GM18868 (cell line): ENCODE results near the gene GPR15.

Source experiments
- ATAC-seq: cut with Tn5 transposase; IDR thresholded peaks from one replicate; pipeline ENCODE4 v1.9.1; 2021; ENCODE audit warnings: mild to moderate bottlenecking, moderate library complexity; ENCODE audit not compliant: unreplicated experiment

Gene GPR15

DNA sequence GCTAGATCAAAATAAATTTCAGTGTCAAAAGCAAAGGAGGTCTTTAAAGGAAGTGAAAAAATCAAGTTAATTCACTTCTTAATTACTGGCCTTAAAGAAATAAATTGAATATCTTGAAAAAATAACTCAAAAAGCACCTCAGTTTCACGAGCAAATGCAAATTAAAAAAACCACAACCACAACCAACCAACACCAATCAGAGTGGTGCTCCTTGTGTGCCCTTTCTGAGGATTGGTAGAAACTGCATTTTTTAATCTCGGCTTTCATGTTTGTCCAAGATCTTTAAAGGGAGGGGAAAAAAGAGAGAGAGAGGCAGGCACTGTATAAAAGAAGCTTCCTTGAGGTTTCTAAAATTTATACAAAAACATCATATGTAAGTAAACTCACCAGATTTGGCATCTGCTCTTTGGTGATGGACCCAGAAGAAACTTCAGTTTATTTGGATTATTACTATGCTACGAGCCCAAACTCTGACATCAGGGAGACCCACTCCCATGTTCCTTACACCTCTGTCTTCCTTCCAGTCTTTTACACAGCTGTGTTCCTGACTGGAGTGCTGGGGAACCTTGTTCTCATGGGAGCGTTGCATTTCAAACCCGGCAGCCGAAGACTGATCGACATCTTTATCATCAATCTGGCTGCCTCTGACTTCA is at the start of gene GPR15:
GPR15 (plus strand) TSS at position 357 of the 653 bp plus-strand sequence; CDS start at position 413, 56 bp downstream.
- ATAC-seq: peak; percentile 27

DNA sequence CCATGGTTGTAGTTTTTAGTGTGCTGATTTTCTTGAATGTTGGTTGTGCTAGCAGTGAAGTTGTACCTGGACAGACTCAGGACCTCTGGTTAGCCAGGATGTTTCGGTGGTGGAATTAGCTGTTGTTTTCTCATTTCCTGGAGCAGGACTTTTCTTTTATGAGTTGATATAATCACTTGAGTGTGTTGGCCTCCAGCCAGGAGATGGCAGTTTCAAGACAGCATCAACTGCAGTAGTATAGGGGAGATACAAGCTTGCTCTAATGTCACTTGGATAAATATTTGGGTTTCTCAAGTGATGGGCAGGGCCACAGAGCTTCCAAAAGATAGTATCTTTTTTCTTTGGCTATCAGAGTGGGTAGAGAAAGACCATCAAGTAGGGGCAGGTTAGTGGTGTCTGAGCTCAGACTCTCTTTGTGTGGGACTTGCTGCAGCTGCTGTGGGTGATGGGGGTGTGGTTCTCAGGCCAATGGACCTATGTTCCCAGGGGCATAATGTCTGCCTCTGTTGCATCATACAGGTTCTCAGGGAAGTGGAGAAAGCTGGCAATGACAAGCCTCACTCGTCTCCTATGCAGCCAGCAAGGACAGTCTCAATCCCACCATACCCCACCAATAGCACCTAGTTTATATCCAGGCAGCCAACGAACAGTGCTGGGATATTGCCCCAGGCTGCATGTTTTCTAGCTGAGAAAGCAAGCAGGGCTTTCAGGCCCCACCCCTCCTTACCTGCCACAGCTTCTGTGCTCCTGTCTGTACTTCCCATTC is 48.9 kb upstream of the GPR15 start:
- ATAC-seq: no peak

DNA sequence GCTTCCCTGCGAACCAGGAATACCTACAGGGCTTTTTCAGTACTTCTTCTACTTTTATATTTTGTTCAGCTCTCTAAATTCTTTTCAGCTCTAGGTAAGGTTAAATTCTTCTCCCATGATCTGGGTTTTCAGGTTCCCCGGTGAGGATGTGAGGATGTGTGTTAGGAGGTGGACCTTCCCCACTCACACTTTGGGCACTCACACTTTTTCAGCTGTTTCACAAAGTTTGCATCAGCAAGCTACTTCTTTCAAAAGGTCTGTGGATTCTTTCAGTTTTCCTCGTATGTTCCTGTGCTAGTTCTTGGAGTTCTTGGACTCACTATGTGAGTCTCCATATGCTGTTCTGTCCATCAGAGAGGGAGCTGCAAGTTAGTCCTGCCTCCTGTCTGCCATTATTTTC is 48.2 kb upstream of the GPR15 start:
- no peak for ATAC-seq

DNA sequence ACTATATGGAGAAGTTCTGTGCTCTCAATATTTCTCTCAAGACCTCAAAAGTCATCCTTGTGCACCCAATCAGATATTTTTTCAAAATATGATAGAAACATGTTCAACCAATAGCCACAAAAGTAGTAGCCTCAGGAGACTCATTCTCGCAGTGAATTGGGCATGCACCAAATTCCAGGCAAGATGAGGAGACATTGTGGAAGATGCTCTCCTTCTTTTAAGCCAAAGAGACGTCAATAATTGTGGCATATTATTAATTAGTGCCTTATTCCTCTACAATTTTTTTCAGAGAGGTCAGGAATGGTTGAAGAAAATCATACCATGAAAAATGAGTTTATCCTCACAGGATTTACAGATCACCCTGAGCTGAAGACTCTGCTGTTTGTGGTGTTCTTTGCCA is 34.4 kb upstream of the GPR15 start, which contains the start of gene OR5K2:
OR5K2 (plus strand) TSS at position 301 of the 400 bp plus-strand sequence; CDS start at position 301, 0 bp downstream.
- no peak for ATAC-seq

DNA sequence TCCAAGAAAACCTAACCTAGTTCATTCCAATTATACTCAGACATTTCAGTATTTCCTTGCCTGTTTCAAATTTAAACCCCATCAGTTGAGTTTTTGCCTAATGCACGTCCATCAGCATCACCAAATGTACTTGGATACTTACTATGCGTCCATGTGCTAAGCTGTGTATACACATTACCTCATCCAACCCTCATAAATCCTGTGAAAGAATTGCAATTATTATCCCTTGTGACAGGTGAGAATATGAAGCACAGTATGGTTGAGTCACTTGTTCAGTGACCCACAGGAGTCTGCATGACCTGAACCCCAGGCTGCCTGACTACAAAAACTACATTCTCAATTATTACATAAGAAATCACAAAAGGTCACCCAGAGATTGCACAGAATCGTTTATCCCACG is 31.8 kb upstream of the GPR15 start:
- ATAC-seq: no peak

DNA sequence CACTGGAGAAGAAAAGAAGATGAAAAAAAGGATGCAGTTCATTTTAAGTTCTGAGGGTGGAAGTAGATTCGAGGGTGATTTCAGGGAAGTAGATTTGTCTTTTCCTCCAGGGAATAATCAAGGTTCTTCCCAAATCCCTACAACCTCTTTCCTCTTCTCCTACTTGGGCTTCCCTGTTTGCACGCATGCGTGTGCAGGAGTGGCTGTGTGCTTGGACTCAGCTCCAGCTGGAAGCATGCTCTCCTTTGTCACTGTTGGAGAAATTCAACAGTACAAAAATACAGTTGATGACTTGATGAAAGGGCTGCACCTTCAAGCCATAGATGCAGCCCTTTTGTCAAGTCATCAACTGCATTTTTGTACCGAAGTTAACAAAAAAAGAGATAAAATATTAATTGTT is 30.5 kb upstream of the GPR15 start:
- no peak for ATAC-seq

DNA sequence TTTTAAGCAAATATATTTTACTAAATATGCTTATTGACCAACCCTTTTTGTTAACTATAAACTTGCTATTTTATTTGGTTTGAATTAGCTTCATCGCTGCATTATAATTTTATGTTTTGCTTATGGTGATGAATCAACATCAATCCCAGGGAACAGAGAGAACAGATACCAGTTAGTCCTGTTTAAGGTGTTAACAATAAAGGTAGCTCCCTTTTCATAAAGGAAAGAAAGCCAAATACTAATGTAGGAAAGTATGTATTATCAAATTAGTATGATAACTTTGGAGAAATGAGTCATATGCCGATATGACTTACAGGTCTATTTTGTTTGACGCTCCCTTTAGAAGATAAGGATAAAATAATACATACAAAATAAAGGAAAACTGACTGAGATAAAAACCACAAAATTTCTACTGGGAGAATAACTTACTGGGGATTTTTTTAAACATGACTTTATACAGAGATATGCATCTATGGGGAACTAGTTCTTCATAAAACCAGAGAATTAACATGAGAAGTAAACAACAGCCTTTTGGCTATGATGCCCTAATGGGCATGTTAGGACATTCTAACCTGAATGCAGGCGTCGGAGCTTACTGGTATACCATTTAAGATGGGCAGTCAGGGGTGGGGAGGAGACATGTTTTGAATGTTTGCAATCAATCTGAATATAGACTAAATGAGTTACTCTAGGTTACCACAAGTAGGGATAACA is 29.8 kb upstream of the GPR15 start:
- no peak for ATAC-seq

DNA sequence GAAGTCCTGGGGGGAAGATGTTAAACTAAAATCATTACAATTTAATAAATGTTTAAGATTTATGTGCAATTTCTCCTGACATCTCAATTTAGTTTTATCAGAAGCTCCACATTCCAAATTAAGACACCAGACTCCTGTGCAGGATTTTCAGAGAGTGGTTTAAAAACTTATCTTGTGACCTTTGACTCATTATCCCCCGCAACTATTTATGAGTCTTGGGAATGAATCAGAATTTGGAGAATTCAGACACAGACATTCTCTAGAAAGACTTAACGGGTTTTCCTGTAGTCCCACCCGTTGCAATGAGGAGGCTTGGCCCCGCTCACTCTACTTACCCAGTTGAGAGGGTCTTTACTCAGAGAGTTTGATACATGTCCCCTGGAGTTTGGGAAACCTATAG is 27.2 kb upstream of the GPR15 start:
- no peak for ATAC-seq

DNA sequence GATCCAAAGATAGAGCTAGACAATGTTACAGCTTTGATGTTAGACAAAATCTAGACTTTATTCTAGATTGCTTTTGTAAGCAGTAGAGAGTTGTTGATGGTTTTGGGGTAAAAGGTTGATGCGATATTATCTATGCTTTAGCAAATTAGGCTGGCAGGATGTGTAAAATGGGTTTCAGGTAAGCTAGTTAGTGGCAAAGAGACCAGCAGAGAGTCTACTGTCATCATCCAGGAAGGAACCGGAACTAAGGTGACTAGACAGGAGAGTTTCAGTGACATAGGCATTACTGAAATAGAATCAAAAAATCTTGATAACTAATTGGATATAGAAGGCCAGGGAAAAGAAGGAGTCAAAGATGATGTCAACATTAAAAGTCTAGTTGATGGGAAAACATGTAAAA is 23.2 kb upstream of the GPR15 start:
- no peak for ATAC-seq

DNA sequence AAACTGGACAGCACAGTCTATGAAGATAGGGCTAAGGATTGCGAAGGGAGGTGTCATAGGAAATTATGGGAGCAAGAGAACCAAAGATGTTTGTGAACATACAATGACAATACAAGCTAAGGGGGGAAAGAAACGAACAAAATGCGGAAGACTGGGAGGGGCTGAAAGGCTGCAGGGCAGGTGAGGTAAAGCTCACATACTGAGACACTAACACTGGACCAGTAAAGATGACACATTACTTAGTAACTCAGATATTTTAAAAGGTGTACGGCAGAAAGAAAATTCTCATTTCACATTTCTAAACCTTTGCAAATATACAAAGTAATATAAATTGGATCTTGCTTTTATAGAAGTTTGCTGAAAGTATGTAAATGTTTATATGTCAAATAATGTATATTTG is 19.2 kb upstream of the GPR15 start:
- no peak for ATAC-seq

DNA sequence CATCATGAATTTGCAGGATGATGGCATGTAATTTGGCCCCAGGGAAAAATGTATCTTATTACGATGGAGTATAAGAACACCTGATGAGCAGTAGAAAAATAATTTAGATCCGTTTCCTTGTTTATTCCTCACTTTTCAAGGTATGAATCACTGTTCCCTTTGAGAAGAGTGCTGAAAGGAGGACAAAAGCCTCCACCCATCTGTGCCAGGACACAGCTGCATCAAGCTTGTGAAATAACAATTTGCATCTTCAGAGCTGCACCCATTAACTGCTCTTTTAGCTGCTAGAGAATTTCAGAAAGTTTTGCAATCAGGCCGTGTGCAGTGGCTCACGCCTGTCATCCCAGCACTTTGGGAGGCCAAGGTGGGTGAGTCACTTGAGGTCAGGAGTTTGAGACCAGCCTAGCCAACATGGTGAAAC is 18.7 kb upstream of the GPR15 start:
- no peak for ATAC-seq

DNA sequence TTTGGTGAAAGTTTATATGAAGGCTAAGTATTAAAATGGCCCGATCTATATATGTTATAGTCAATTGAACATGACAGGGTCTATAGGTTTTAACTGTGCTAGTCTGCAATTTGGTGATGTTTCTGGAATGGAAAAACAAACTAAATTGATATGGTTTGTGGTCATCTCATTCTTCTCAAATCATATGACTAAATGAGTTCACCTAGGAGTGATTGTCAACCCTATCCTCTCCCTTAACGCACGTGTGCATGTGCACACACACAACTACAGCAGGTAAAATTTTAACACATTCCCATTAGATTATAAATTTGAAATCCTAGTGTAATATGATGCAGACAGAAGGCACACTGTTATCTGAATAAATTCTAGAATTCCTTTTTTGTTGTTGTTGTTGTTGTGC is 18.0 kb upstream of the GPR15 start:
- no peak for ATAC-seq

DNA sequence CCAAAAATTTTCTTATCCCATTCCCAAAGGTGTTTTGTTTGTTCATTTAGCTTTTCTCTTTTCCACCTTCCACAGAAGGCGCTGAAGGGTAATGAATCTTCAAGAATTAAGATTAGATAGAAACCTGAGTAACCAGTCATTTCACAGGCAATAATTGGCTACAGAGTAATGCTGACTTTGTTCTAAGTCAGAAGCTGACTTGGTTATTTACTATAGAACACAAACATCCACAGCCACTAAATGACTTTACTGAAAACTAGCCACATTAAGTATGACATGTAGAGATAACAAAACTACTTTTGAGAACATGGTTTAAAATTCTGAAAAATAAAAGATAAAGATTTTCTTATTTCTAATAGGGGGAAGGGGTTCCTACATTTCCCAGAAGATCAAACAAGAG is 16.8 kb upstream of the GPR15 start:
- ATAC-seq: no peak

DNA sequence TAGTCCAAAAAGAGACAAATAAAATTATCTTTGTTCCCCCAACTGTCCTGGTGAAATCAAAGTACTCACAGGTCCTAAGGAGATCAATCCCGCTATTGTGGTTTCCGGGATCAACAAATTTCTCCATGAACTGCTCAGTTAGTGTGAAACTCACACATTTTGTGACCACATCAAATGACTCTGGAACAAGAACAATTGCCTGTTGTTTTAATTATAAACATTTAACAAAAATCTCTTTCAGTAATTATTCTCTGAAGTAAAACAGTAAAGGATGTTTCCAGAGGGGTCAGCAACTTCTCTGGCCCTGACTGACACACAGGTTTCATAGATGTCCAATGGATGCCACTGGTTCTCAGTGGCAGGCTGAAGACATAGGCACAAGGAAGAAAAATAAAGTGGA is 13.0 kb upstream of the GPR15 start:
- ATAC-seq: no peak

DNA sequence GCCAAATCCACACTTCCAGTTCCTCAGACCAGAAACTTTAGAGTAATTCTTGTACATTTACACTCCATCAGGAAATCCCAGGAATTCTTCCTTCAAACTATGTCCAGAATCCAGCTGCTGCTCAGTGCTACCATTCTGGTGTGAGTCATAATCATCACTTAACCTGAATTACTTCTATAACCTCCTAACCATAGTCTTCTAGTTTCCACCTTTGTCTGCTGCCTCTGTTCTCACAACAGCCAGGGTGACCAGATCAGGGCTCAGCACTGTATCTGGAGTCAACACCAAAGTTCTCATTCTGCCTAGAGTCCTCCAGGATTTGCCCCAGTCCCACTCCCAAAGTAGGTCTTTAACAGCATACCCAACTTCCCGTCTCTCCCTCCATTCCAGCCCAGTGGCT is 12.4 kb upstream of the GPR15 start:
- no peak for ATAC-seq

DNA sequence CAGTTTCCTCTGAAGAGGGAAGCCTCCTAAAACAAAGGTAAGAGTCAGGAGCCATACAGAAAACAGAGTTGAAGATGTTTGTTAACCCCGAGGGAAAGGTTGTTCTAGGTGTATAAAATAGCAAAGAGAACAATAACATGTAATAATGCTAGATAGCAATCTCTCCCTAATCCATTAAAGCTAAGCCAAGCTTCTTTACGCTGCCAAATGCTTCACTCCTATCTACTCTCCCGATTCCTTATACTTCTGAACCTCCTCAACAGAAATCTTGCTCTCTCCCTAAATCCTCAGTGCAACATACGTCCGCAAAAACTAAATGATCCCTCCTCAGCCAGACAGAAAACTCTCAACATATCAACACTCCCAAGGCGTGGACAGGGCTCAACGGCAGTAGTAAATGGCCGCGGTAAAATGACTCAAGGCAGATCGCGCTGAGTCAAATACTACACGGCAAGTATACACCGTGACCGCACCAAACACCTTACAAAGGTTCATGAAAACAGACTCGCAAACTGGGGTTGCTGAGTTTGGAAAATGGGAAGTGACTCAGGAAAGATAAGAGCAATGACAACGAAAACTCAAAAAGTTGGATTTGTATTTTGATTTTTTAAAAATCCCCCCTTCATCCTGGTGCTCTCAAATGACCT is 9.8 kb upstream of the GPR15 start:
- ATAC-seq: peak; percentile 41

DNA sequence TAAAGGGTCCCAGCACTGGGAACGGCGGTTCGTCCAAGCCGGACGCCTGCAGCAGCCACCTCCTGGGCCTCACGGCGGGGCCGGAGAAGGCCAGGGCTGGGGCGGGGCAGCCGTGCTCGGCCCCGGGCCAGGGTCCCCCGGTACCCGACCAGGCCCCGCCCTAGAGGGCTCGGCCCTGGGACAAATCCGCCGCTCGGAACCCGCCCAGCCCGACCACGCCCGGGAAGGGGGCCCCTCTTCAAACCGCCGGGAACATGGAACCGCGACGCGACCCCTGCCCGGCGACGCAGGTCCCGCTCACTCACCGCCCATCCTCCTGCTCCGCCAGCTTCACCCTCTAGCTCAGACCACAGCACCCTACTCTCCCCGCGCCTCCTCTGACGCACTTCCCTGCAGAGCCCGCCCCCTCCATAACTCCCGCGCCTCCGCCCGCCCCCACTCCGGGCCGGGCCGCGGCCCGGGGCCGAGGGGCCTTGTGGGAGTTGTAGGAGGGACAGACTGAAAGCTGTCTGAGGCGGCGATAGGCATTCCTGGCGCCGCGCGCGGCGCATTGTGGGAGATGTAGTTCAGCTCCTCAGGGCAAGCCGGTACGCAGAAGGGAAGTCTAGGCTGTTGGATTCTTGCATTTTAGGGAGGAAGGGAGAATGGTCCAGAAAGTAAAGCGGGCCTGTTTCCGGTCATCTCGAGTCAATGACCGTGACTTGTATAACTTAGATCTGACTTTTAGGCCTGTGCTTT is 9.1 kb upstream of the GPR15 start, which contains the start of gene CLDND1:
CLDND1 (minus strand) TSS at position 359 of the 738 bp plus-strand sequence. CDS start 1,478 bp downstream, outside the sequence.
- ATAC-seq: peak; percentile 87

DNA sequence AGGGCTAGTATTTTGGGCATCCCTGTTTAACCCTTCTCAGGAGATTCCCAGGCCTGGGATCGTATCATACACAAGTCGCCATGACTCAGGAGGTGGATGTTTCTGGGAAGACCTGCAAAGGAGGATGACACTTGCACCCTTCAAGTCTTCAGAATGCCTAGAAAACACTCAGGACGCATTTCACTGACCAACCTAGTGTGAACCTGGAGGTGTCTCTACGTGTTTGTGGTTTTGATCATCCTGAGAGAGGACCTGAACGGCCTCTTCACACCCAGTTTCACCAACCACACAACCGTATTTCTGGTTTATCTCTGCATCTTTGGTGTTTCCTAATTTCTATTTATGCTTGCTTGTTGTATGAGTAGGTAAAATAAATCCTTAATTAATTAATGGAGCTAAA is 6.3 kb upstream of the GPR15 start:
- no peak for ATAC-seq

DNA sequence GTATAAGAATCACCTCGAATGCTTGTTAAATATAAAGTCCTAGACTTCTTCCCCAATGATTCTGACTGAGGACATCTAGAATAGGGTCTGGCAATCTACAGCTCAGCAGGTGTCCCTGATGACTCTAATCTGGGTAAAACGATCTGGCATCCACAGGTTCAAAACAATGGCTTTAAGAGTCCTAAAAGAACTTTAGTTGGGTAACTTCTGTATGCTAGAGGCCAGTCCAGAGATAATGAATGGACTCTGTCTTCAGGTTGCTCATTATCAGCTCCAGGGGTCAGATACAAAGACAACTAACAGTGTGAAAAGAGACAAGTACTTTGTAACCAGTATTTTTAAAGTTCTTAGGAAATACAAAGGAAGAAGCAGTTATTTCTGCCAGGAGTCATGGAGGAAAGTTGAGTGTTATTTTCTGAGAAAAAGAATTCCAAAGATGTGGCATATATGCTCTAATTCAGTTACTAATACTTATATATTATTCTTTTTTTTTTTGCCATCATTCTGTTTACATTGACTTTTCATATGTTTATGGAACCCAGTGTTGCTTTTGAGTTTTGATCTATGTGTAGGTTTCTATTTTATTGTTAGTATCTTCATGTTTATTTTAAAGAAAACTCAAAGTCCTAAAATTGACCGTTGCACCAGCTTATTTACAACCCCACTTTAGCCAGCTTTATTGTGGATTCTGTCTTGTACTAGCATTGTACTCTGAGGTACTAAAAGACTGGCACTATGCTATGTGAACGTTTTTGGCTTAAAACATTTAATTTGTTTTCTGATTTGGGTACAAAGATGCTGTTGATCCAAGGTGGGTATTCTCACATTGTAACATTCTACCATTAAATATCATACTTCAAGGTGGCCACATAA is 3.1 kb upstream of the GPR15 start:
- ATAC-seq: no peak
